ENCODE measurements around the gene CTNNA3. TPM values are rescaled to one million over a fixed set of nuclear protein-coding genes. Genes with fewer than 3 reads are reported as not detected.

The CTNNA3 gene
- total and polyA plus RNA-seq, 2 donors (not counting 3 experiments of a cell fraction or from before 2014, with no cell fraction given) = not detected

DNA sequence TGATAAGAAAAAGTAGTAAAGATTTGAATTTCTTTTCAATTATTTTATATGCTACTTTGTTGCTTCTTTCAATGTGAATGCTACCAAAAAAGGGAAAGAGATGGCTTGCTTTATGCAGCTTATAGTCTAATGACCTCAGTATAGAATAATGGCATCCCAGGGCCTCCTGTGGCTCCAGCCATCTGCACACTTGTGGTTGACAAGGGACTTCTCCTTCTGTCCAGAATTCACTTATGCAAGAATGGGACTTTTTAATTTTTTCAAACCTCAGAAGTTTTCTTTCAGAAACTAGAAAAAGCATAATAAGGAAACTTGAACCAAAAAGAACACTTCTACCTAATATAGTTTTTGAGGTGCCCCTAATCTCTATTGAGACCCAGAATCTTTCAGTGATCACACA, 310.9 kb downstream of the CTNNA3 start:
- Histone ChIP-seq H2AFZ (ENCODE audit: low read depth, low read length) (no peak overlapping the region), H3K79me2 (ENCODE audit: control insufficient read depth, insufficient read depth, low read length) (no peaks in the 10 kb centered on the region), H4K20me1 (replicated peaks; ENCODE audit: control insufficient read depth, extremely low read depth, insufficient read depth, low read length) (no peaks in the 10 kb centered on the region), H3K4me3 (replicated peaks in 1 of 3; ENCODE audit: insufficient read depth in 1 of 3, low read depth in 1 of 3, low read length in 3 of 3) (no peak overlapping the region), H3K9me3 (replicated peaks; ENCODE audit: control insufficient read depth, insufficient read depth, low read length) (no peaks in the 10 kb centered on the region), H3K4me2 (ENCODE audit: insufficient read depth, low read length) (no peak overlapping the region), H3K9ac (replicated peaks; ENCODE audit: extremely low read depth, insufficient read depth, low read length) (no peak overlapping the region), H3K27ac (ENCODE audit: insufficient read depth, low read depth, low read length) (no peak overlapping the region), H3K36me3 (ENCODE audit: control insufficient read depth in 2 of 2, extremely low read depth in 1 of 2, insufficient read depth in 2 of 2, low read length in 2 of 2) (no peaks in the 10 kb centered on the region), H3K27me3 (ENCODE audit: control insufficient read depth in 2 of 2, insufficient read depth in 2 of 2, low read length in 2 of 2) (no peaks in the 10 kb centered on the region), H3K4me1 (ENCODE audit: control insufficient read depth, extremely low read depth, insufficient read depth, low read length) (no peaks in the 10 kb centered on the region), H3K9me1 (replicated peaks; ENCODE audit: control insufficient read depth, extremely low read depth, insufficient read depth, low read length) (no peaks in the 10 kb centered on the region)
- FAIRE-seq (no peak), DNase-seq (ENCODE audit: low read depth, low spot score) (no peak)
- dilution Hi-C loops (cut with MboI; ENCODE audit: extremely low pct_ligation_motif_present, low sequenced_read_pairs) (no loop called here), intact Hi-C loops (cut with micrococcal nuclease) (no loop called here)
- TF ChIP-seq MYC (IDR thresholded peaks at IDR 0.05; ENCODE audit: low read depth, low read length) = no peak
- TF ChIP-seq POLR2A (IDR thresholded peaks at IDR 0.05; ENCODE audit: low read depth, low read length) = no peak
- TF ChIP-seq FOS (IDR thresholded peaks at IDR 0.05; ENCODE audit: borderline replicate concordance, insufficient read depth, low read length) = no peak
- no peak for TF ChIP-seq POLR2AphosphoS5 (IDR thresholded peaks at IDR 0.05; ENCODE audit: insufficient read depth, low read depth, low read length)
- TF ChIP-seq JUN (IDR thresholded peaks at IDR 0.05; ENCODE audit: borderline replicate concordance, insufficient read depth, insufficient read length, low read depth) = no peak
- no peak for TF ChIP-seq GATA2 (IDR thresholded peaks at IDR 0.05; ENCODE audit: insufficient read depth, insufficient read length, low read depth, low read length)
- TF ChIP-seq, protein P1, sequence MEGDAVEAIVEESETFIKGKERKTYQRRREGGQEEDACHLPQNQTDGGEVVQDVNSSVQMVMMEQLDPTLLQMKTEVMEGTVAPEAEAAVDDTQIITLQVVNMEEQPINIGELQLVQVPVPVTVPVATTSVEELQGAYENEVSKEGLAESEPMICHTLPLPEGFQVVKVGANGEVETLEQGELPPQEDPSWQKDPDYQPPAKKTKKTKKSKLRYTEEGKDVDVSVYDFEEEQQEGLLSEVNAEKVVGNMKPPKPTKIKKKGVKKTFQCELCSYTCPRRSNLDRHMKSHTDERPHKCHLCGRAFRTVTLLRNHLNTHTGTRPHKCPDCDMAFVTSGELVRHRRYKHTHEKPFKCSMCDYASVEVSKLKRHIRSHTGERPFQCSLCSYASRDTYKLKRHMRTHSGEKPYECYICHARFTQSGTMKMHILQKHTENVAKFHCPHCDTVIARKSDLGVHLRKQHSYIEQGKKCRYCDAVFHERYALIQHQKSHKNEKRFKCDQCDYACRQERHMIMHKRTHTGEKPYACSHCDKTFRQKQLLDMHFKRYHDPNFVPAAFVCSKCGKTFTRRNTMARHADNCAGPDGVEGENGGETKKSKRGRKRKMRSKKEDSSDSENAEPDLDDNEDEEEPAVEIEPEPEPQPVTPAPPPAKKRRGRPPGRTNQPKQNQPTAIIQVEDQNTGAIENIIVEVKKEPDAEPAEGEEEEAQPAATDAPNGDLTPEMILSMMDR (IDR thresholded peaks at IDR 0.05; ENCODE audit: extremely low read depth in 1 of 2, insufficient read depth in 1 of 2, low read depth in 1 of 2, low read length in 2 of 2) = no peak
- TF ChIP-seq, protein P2, sequence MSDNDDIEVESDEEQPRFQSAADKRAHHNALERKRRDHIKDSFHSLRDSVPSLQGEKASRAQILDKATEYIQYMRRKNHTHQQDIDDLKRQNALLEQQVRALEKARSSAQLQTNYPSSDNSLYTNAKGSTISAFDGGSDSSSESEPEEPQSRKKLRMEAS (IDR thresholded peaks at IDR 0.05; ENCODE audit: insufficient read depth, insufficient read length) = no peak
- no peak for TF ChIP-seq EZH2 (IDR thresholded peaks at IDR 0.05; ENCODE audit: borderline replicate concordance, low read depth, low read length, severe bottlenecking)
- BruUV-seq (replicated peaks) = no TSS peak
- CTCF ChIA-PET = no interaction called here
- POLR2A ChIA-PET = no interaction called here
